A549 (cell line): ENCODE results near the gene LPAR5.

ENCODE experiments used
- EP300 ChIP-seq, 2 experiments: fragments of >200 bp; sonication (Bioruptor Twin); formaldehyde crosslinking; IDR thresholded peaks; 2 replicates in 1 of 2; 3 replicates in 1 of 2; pipeline ENCODE4 v1.6.1; 2016 to 2017
- NFE2L2 ChIP-seq: fragments of 150-350 bp; conservative IDR thresholded peaks from 2 replicates; pipeline ENCODE4 v1.6.1; 2014; ENCODE audit warnings: low read length

DNA sequence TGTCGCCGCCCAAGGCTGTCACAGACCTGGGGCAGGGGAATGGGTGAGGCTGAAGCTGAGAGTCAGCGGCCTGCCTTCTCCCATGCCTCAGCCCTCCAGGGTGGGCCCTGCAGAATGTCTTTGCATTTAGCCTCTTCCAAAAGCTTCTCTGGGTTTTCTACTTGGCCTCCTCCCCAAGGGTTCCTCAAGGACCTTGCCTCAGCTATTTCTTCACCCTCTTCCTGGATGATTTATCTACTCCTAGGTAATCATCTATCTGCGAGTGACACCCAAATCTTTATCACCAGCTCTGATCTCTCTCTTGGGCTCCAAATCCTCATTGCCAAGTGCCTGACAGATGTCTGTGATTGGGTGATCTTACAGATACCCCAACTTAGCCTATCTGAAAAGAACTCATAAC is 4.7 kb upstream of the LPAR5 start:
- TF ChIP-seq NFE2L2 (no peak), EP300 (IDR thresholded peaks at IDR 0.05) (no peak)
